Measurements from ENCODE around the gene KCNMA1. TPM values are rescaled to one million over a fixed set of nuclear protein-coding genes. Genes with fewer than 3 reads are reported as not detected.

Gene KCNMA1
- total RNA-seq, 2 experiments from 2014 or later, result 0.55 to 1.5 TPM

- Mint-ChIP-seq H3K27ac (no peak overlapping the region), H3K4me3 (no peak overlapping the region), H3K36me3 (no peaks in the 10 kb centered on the region), H3K27me3 (peaks cover 18% of the 10 kb centered on the region), H3K9me3 (ENCODE audit: low read depth) (no peaks in the 10 kb centered on the region), H3K4me1 (no peaks in the 10 kb centered on the region)
- CTCF ChIA-PET, result no interaction called here
- DNase-seq (no peak), ATAC-seq (no peak)
These were observed 486.2 kb downstream of the KCNMA1 start for GRCh38 chr10:77151408-77151807.

- H3K4me1 Mint-ChIP-seq, result no peaks in the 10 kb centered on the region
These were observed 487.9 kb downstream of the KCNMA1 start for GRCh38 chr10:77149706-77150105.

GRCh38 chr10:77149001-77149400 lies 488.6 kb downstream of the KCNMA1 start:
- CTCF ChIA-PET, result interaction anchor here (0.8 kb wide), 1 partner anchor 34 kb away, joined by 3 read pairs; no protein-coding TSS in a partner anchor
- peaks cover 18% of the 10 kb centered on the region for H3K27me3 Mint-ChIP-seq
- H3K36me3 Mint-ChIP-seq, result no peaks in the 10 kb centered on the region
- H3K4me1 Mint-ChIP-seq, result no peaks in the 10 kb centered on the region
- DNase-seq (no peak), ATAC-seq (no peak)
- H3K9me3 Mint-ChIP-seq (ENCODE audit: low read depth), result no peaks in the 10 kb centered on the region
- H3K4me3 Mint-ChIP-seq, result no peak overlapping the region
- H3K27ac Mint-ChIP-seq, result no peak overlapping the region

More at GRCh38 chr10:77149706-77150105, 487.9 kb downstream of the KCNMA1 start:
- DNase-seq (no peak), ATAC-seq (no peak)
- Mint-ChIP-seq H3K27me3 (peaks cover 18% of the 10 kb centered on the region), H3K36me3 (no peaks in the 10 kb centered on the region), H3K27ac (no peak overlapping the region), H3K9me3 (ENCODE audit: low read depth) (no peaks in the 10 kb centered on the region), H3K4me3 (no peak overlapping the region)
- CTCF ChIA-PET, result no interaction called here

GRCh38 chr10:77147871-77148270 lies 489.7 kb downstream of the KCNMA1 start:
- no peak for ATAC-seq
- CTCF ChIA-PET, result interaction anchor here (1.0 kb wide), 1 partner anchor 15 kb away, joined by 3 read pairs; no protein-coding TSS in a partner anchor
- no peak for DNase-seq
- Mint-ChIP-seq H3K4me3 (no peak overlapping the region), H3K36me3 (no peaks in the 10 kb centered on the region), H3K27me3 (peaks cover 21% of the 10 kb centered on the region), H3K4me1 (no peaks in the 10 kb centered on the region), H3K27ac (no peak overlapping the region), H3K9me3 (ENCODE audit: low read depth) (no peaks in the 10 kb centered on the region)

GRCh38 chr10:77146712-77147336 lies 490.8 kb downstream of the KCNMA1 start:
- peaks cover 17% of the 10 kb centered on the region for H3K27me3 Mint-ChIP-seq
- CTCF ChIA-PET, result interaction anchor here (1.0 kb wide), 1 partner anchor 16 kb away, joined by 3 read pairs; no protein-coding TSS in a partner anchor
- no peak overlapping the region for H3K4me3 Mint-ChIP-seq
- H3K27ac Mint-ChIP-seq, result no peak overlapping the region
- H3K4me1 Mint-ChIP-seq, result no peaks in the 10 kb centered on the region
- DNase-seq (no peak), ATAC-seq (no peak)
- no peaks in the 10 kb centered on the region for H3K9me3 Mint-ChIP-seq (ENCODE audit: low read depth)
- no peaks in the 10 kb centered on the region for H3K36me3 Mint-ChIP-seq

GRCh38 chr10:77144656-77145055 lies 493.0 kb downstream of the KCNMA1 start:
- Mint-ChIP-seq H3K9me3 (ENCODE audit: low read depth) (no peaks in the 10 kb centered on the region), H3K27me3 (peaks cover 12% of the 10 kb centered on the region), H3K27ac (no peak overlapping the region), H3K4me1 (no peaks in the 10 kb centered on the region), H3K4me3 (no peak overlapping the region), H3K36me3 (no peaks in the 10 kb centered on the region)
- CTCF ChIA-PET, result no interaction called here
- DNase-seq (no peak), ATAC-seq (no peak)

- ATAC-seq, result no peak
These were observed 498.1 kb downstream of the KCNMA1 start for GRCh38 chr10:77139252-77140160.

GRCh38 chr10:77138541-77138940 lies 499.1 kb downstream of the KCNMA1 start:
- ATAC-seq (no peak), DNase-seq (no peak)
- H3K4me1 Mint-ChIP-seq, result no peaks in the 10 kb centered on the region
- peaks cover 7% of the 10 kb centered on the region for H3K27me3 Mint-ChIP-seq
- no peak overlapping the region for H3K4me3 Mint-ChIP-seq
- H3K27ac Mint-ChIP-seq, result no peak overlapping the region
- no peaks in the 10 kb centered on the region for H3K9me3 Mint-ChIP-seq (ENCODE audit: low read depth)
- H3K36me3 Mint-ChIP-seq, result no peaks in the 10 kb centered on the region
- CTCF ChIA-PET, result interaction anchor here (0.6 kb wide), 1 partner anchor 178 kb away, joined by 3 read pairs; no protein-coding TSS in a partner anchor

More at GRCh38 chr10:77139252-77140160, 498.1 kb downstream of the KCNMA1 start:
- no peaks in the 10 kb centered on the region for H3K4me1 Mint-ChIP-seq
- H3K4me3 Mint-ChIP-seq, result no peak overlapping the region
- no peaks in the 10 kb centered on the region for H3K36me3 Mint-ChIP-seq
- no peak for DNase-seq
- H3K27ac Mint-ChIP-seq, result no peak overlapping the region
- H3K9me3 Mint-ChIP-seq (ENCODE audit: low read depth), result no peaks in the 10 kb centered on the region
- CTCF ChIA-PET, result interaction anchor here (0.6 kb wide), 1 partner anchor 179 kb away, joined by 3 read pairs; no protein-coding TSS in a partner anchor
- H3K27me3 Mint-ChIP-seq, result peaks cover 3% of the 10 kb centered on the region

- CTCF ChIA-PET, result no interaction called here
- H3K4me3 Mint-ChIP-seq, result no peak overlapping the region
- no peaks in the 10 kb centered on the region for H3K36me3 Mint-ChIP-seq
- no peak overlapping the region for H3K27ac Mint-ChIP-seq
- peaks cover 10% of the 10 kb centered on the region for H3K27me3 Mint-ChIP-seq
- H3K9me3 Mint-ChIP-seq (ENCODE audit: low read depth), result no peaks in the 10 kb centered on the region
- ATAC-seq (no peak), DNase-seq (no peak)
- no peaks in the 10 kb centered on the region for H3K4me1 Mint-ChIP-seq
These were observed 502.1 kb downstream of the KCNMA1 start for GRCh38 chr10:77135555-77135954.

GRCh38 chr10:77131214-77131613 lies 506.4 kb downstream of the KCNMA1 start:
- no peaks in the 10 kb centered on the region for H3K36me3 Mint-ChIP-seq
- H3K27me3 Mint-ChIP-seq, result peaks cover 10% of the 10 kb centered on the region
- H3K9me3 Mint-ChIP-seq (ENCODE audit: low read depth), result no peaks in the 10 kb centered on the region
- ATAC-seq (no peak), DNase-seq (no peak)
- H3K4me1 Mint-ChIP-seq, result no peaks in the 10 kb centered on the region
- CTCF ChIA-PET, result no interaction called here
- no peak overlapping the region for H3K4me3 Mint-ChIP-seq
- H3K27ac Mint-ChIP-seq, result no peak overlapping the region

- Mint-ChIP-seq H3K4me1 (no peaks in the 10 kb centered on the region), H3K4me3 (no peak overlapping the region), H3K9me3 (ENCODE audit: low read depth) (no peaks in the 10 kb centered on the region), H3K27ac (no peak overlapping the region), H3K27me3 (peaks cover 2% of the 10 kb centered on the region), H3K36me3 (no peaks in the 10 kb centered on the region)
- CTCF ChIA-PET, result no interaction called here
- ATAC-seq (no peak), DNase-seq (no peak)
These were observed 510.4 kb downstream of the KCNMA1 start for GRCh38 chr10:77127243-77127642.

- no peaks in the 10 kb centered on the region for H3K4me1 Mint-ChIP-seq
- CTCF ChIA-PET, result no interaction called here
- no peaks in the 10 kb centered on the region for H3K9me3 Mint-ChIP-seq (ENCODE audit: low read depth)
- ATAC-seq (no peak), DNase-seq (no peak)
- H3K4me3 Mint-ChIP-seq, result no peak overlapping the region
- H3K36me3 Mint-ChIP-seq, result no peaks in the 10 kb centered on the region
- peaks cover 6% of the 10 kb centered on the region for H3K27me3 Mint-ChIP-seq
- H3K27ac Mint-ChIP-seq, result no peak overlapping the region
These were observed 512.4 kb downstream of the KCNMA1 start for GRCh38 chr10:77125231-77125630.

GRCh38 chr10:77123330-77123729 lies 514.3 kb downstream of the KCNMA1 start:
- no peaks in the 10 kb centered on the region for H3K9me3 Mint-ChIP-seq (ENCODE audit: low read depth)
- DNase-seq, result no peak
- CTCF ChIA-PET, result no interaction called here
- no peak overlapping the region for H3K27ac Mint-ChIP-seq
- H3K36me3 Mint-ChIP-seq, result no peaks in the 10 kb centered on the region
- H3K4me3 Mint-ChIP-seq, result no peak overlapping the region
- peaks cover 6% of the 10 kb centered on the region for H3K27me3 Mint-ChIP-seq
- ATAC-seq, result no peak
- no peaks in the 10 kb centered on the region for H3K4me1 Mint-ChIP-seq

- H3K4me1 Mint-ChIP-seq, result no peaks in the 10 kb centered on the region
- no peak overlapping the region for H3K27ac Mint-ChIP-seq
- no peak for DNase-seq
- CTCF ChIA-PET, result no interaction called here
- no peaks in the 10 kb centered on the region for H3K36me3 Mint-ChIP-seq
- peaks cover 6% of the 10 kb centered on the region for H3K27me3 Mint-ChIP-seq
- no peaks in the 10 kb centered on the region for H3K9me3 Mint-ChIP-seq (ENCODE audit: low read depth)
- no peak for ATAC-seq
- no peak overlapping the region for H3K4me3 Mint-ChIP-seq
These were observed 515.8 kb downstream of the KCNMA1 start for GRCh38 chr10:77121829-77122228.
